SU-DHL-6 (cell line): Measurements from ENCODE around the gene LDLRAD1.
"Not testable (repeated sequence)": the region's sequence is repeated elsewhere in the genome, so short reads cannot be mapped to it uniquely, and the experiment has no call there.

ENCODE experiments used
- H2AFZ ChIP-seq: fragments of 200-600 bp; sonication (generic); 2 replicates; pipeline ENCODE4 v1.6.1; 2014; ENCODE audit warnings: low read depth, mild to moderate bottlenecking, moderate library complexity, mixed read lengths, antibody characterized with exemption, low read length; ENCODE audit not compliant: severe bottlenecking
- H3F3A ChIP-seq: fragments of 200-600 bp; shearing (Covaris generic); 2 replicates; pipeline ENCODE4 v1.6.0; 2016; ENCODE audit warnings: antibody characterized with exemption, mild to moderate bottlenecking; ENCODE audit not compliant: insufficient read depth
- H3K27ac ChIP-seq: fragments of 200-600 bp; sonication (generic); 2 replicates; pipeline ENCODE4 v1.5.1; 2016; ENCODE audit warnings: low read depth, mild to moderate bottlenecking, low read length, moderate library complexity, mixed read lengths
- H3K27me3 ChIP-seq: fragments of 200-600 bp; sonication (generic), shearing (Covaris generic); 2 replicates; pipeline ENCODE4 v1.6.0; 2014; ENCODE audit warnings: mild to moderate bottlenecking, low read length
- H3K36me3 ChIP-seq: fragments of 200-600 bp; sonication (generic); 2 replicates; pipeline ENCODE4 v1.6.1; 2014; ENCODE audit warnings: mild to moderate bottlenecking, low read length, mixed read lengths
- H3K4me2 ChIP-seq: fragments of 300-600, 200-600 bp; shearing (Covaris generic), sonication (generic); 2 replicates; pipeline ENCODE4 v1.6.0; 2014; ENCODE audit warnings: low read length, low read depth, mild to moderate bottlenecking; ENCODE audit not compliant: poor library complexity, severe bottlenecking
- H3K4me3 ChIP-seq: fragments of 200-600 bp; sonication (generic); 2 replicates; pipeline ENCODE4 v1.5.1; 2014; ENCODE audit warnings: antibody characterized with exemption, low read length, mild to moderate bottlenecking, mixed read lengths; ENCODE audit not compliant: insufficient read depth, poor library complexity, severe bottlenecking
- H3K79me2 ChIP-seq: fragments of 200-600 bp; sonication (generic); 2 replicates; pipeline ENCODE4 v1.6.1; 2014; ENCODE audit warnings: mild to moderate bottlenecking, low read length, moderate library complexity; ENCODE audit not compliant: insufficient read depth
- H3K9ac ChIP-seq: fragments of 200-600 bp; sonication (generic); 2 replicates; pipeline ENCODE4 v1.7.0; 2014; ENCODE audit warnings: mild to moderate bottlenecking, low read length
- H3K9me2 ChIP-seq: fragments of 200-600 bp; sonication (generic); replicated peaks from 2 replicates; pipeline ENCODE4 v1.6.1; 2014; ENCODE audit warnings: low read length; ENCODE audit not compliant: insufficient read depth
- H3K9me3 ChIP-seq: fragments of 200-600 bp; sonication (generic); 2 replicates; pipeline ENCODE4 v1.6.1; 2014; ENCODE audit warnings: low read length, mixed read lengths; ENCODE audit not compliant: insufficient read depth
- H4K20me1 ChIP-seq: fragments of 200-600 bp; sonication (generic); 2 replicates; pipeline ENCODE4 v1.6.1; 2014; ENCODE audit warnings: low read depth, mild to moderate bottlenecking, antibody characterized with exemption, low read length, moderate library complexity, mixed read lengths
- EZH2phosphoT487 ChIP-seq: fragments of 200-600 bp; sonication (generic), shearing (Covaris generic); conservative IDR thresholded peaks from 2 replicates; pipeline ENCODE4 v1.6.1; 2018; ENCODE audit warnings: mild to moderate bottlenecking, antibody characterized with exemption, low read length, moderate library complexity, mixed read lengths
- TF ChIP-seq, protein P1 (sequence below): fragments of 200-600 bp; sonication (generic); IDR thresholded peaks from one replicate; pipeline ENCODE4 v1.5.1; 2017; ENCODE audit warnings: antibody characterized with exemption, mild to moderate bottlenecking, low read length, moderate library complexity; ENCODE audit not compliant: insufficient read depth, poor library complexity, severe bottlenecking

The LDLRAD1 gene

GRCh38 chr1:54024358-54024757 is 6.4 kb upstream of the LDLRAD1 start:
- H3K9ac ChIP-seq: no peak overlapping the region
- no peaks in the 10 kb centered on the region for H3K79me2 ChIP-seq
- no peaks in the 10 kb centered on the region for H3K27me3 ChIP-seq
- no peaks in the 10 kb centered on the region for H3F3A ChIP-seq
- H3K36me3 ChIP-seq: no peaks in the 10 kb centered on the region
- H3K9me3 ChIP-seq: no peaks in the 10 kb centered on the region
- TF ChIP-seq, protein P1, sequence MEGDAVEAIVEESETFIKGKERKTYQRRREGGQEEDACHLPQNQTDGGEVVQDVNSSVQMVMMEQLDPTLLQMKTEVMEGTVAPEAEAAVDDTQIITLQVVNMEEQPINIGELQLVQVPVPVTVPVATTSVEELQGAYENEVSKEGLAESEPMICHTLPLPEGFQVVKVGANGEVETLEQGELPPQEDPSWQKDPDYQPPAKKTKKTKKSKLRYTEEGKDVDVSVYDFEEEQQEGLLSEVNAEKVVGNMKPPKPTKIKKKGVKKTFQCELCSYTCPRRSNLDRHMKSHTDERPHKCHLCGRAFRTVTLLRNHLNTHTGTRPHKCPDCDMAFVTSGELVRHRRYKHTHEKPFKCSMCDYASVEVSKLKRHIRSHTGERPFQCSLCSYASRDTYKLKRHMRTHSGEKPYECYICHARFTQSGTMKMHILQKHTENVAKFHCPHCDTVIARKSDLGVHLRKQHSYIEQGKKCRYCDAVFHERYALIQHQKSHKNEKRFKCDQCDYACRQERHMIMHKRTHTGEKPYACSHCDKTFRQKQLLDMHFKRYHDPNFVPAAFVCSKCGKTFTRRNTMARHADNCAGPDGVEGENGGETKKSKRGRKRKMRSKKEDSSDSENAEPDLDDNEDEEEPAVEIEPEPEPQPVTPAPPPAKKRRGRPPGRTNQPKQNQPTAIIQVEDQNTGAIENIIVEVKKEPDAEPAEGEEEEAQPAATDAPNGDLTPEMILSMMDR: no peak
- no peak for TF ChIP-seq EZH2phosphoT487
- H3K27ac ChIP-seq: no peak overlapping the region
- H3K9me2 ChIP-seq: no peaks in the 10 kb centered on the region
- no peak overlapping the region for H3K4me3 ChIP-seq
- H3K4me2 ChIP-seq: no peak overlapping the region
- no peaks in the 10 kb centered on the region for H4K20me1 ChIP-seq
- no peak overlapping the region for H2AFZ ChIP-seq

GRCh38 chr1:54019562-54020176 is 1.7 kb upstream of the LDLRAD1 start:
- H3K9me3 ChIP-seq, H3K79me2 ChIP-seq, H3K4me2 ChIP-seq, H3K4me3 ChIP-seq, H2AFZ ChIP-seq, H4K20me1 ChIP-seq, H3K27me3 ChIP-seq, H3K9me2 ChIP-seq, H3K27ac ChIP-seq, H3K9ac ChIP-seq, H3F3A ChIP-seq, H3K36me3 ChIP-seq: not testable (repeated sequence)

DNA sequence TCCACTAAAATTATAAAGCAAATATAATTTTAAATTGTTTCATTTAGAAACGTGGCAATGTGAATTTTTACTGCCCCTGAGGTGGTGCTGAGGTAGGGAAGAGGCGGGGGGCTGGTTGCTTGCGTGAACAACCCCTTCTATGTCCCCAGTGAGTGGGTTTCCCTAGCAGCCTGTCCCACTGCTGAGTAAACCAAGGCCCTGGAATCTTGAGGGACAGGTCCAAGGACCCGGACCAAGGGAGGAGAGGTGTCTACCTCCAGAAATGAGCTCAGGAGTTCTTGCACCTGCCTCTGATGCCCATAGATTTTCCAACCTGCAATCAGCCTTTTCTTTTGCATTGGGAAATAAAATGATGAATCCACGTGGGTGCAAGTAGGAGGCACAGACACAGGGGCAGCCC is 649 bp upstream of the LDLRAD1 start:
- H3K9me2 ChIP-seq: no peaks in the 10 kb centered on the region
- no peak overlapping the region for H3K4me3 ChIP-seq
- H2AFZ ChIP-seq: no peak overlapping the region
- H4K20me1 ChIP-seq: no peaks in the 10 kb centered on the region
- no peaks in the 10 kb centered on the region for H3K9me3 ChIP-seq
- H3K4me2 ChIP-seq: no peak overlapping the region
- no peak overlapping the region for H3K27ac ChIP-seq
- no peaks in the 10 kb centered on the region for H3K27me3 ChIP-seq
- H3K9ac ChIP-seq: no peak overlapping the region
- TF ChIP-seq EZH2phosphoT487: no peak
- TF ChIP-seq, protein P1: no peak
- H3F3A ChIP-seq: no peaks in the 10 kb centered on the region
- no peaks in the 10 kb centered on the region for H3K36me3 ChIP-seq
- no peaks in the 10 kb centered on the region for H3K79me2 ChIP-seq

GRCh38 chr1:54016343-54017282 is 1.4 kb downstream of the LDLRAD1 start:
- TF ChIP-seq, protein P1: no peak
- TF ChIP-seq EZH2phosphoT487: no peak
- no peak overlapping the region for H3K4me2 ChIP-seq
- H3K9me2 ChIP-seq: no peaks in the 10 kb centered on the region
- no peaks in the 10 kb centered on the region for H3K36me3 ChIP-seq
- H4K20me1 ChIP-seq: no peaks in the 10 kb centered on the region
- no peaks in the 10 kb centered on the region for H3K79me2 ChIP-seq
- H3K9ac ChIP-seq: no peak overlapping the region
- H3K4me3 ChIP-seq: no peak overlapping the region
- H3F3A ChIP-seq: no peaks in the 10 kb centered on the region
- H3K9me3 ChIP-seq: no peaks in the 10 kb centered on the region
- no peak overlapping the region for H2AFZ ChIP-seq
- H3K27me3 ChIP-seq: no peaks in the 10 kb centered on the region
- H3K27ac ChIP-seq: no peak overlapping the region
